Panc1 (cell line): ENCODE data around the gene MST1.

ENCODE experiments used
- POLR2AphosphoS5 ChIP-seq: IDR thresholded peaks from 2 replicates; pipeline ENCODE4 v1.6.1; 2012; ENCODE audit warnings: mild to moderate bottlenecking, low read depth, low read length, moderate library complexity
- SIN3A ChIP-seq: IDR thresholded peaks from 2 replicates; pipeline ENCODE4 v1.6.1; 2012; ENCODE audit warnings: low read depth, mild to moderate bottlenecking, low read length, moderate library complexity, borderline replicate concordance; ENCODE audit not compliant: insufficient read depth
- TCF7L2 ChIP-seq: IDR thresholded peaks from 2 replicates; pipeline ENCODE4 v1.6.1; 2011; ENCODE audit warnings: mild to moderate bottlenecking, low read depth, low read length, inconsistent platforms
- TF ChIP-seq, protein P1 (sequence below): fragments of 450-650 bp; IDR thresholded peaks from 2 replicates; pipeline ENCODE4 v1.5.1; 2017; ENCODE audit warnings: mild to moderate bottlenecking
- TF ChIP-seq, protein P2 (sequence below), 2 experiments: IDR thresholded peaks; 2 replicates each; pipeline ENCODE4 v1.6.1; 2011 to 2012; ENCODE audit warnings: low read depth in 2 of 2, control low read depth in 1 of 2, low read length in 1 of 2, mild to moderate bottlenecking in 1 of 2, moderate library complexity in 1 of 2; ENCODE audit not compliant: insufficient read depth in 1 of 2

DNA sequence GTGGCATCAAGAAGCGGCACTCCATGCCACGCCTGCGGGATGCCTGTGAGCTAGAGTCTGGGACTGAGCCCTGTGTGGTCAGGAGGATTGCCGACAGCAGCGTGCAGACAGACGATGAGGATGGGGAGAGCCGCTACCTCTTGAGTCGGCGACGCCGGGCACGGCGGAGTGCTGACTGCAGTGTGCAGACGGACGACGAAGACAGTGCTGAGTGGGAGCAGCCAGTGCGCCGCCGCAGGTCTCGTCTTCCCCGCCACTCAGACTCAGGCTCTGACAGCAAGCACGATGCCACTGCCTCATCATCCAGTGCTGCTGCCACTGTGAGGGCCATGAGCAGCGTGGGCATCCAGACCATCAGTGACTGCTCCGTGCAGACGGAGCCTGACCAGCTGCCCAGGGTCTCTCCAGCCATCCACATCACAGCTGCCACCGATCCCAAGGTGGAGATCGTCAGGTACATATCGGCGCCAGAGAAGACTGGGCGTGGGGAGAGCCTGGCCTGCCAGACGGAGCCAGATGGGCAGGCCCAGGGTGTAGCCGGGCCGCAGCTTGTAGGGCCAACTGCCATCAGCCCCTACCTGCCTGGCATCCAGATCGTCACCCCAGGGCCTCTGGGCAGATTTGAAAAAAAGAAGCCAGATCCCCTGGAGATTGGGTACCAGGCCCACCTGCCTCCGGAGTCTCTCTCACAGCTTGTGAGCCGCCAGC lies 31.9 kb downstream of the MST1 start:
- TF ChIP-seq, protein P1, sequence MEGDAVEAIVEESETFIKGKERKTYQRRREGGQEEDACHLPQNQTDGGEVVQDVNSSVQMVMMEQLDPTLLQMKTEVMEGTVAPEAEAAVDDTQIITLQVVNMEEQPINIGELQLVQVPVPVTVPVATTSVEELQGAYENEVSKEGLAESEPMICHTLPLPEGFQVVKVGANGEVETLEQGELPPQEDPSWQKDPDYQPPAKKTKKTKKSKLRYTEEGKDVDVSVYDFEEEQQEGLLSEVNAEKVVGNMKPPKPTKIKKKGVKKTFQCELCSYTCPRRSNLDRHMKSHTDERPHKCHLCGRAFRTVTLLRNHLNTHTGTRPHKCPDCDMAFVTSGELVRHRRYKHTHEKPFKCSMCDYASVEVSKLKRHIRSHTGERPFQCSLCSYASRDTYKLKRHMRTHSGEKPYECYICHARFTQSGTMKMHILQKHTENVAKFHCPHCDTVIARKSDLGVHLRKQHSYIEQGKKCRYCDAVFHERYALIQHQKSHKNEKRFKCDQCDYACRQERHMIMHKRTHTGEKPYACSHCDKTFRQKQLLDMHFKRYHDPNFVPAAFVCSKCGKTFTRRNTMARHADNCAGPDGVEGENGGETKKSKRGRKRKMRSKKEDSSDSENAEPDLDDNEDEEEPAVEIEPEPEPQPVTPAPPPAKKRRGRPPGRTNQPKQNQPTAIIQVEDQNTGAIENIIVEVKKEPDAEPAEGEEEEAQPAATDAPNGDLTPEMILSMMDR, result no peak
- TF ChIP-seq POLR2AphosphoS5 (no peak), SIN3A (no peak), TCF7L2 (no peak)
- TF ChIP-seq, protein P2, sequence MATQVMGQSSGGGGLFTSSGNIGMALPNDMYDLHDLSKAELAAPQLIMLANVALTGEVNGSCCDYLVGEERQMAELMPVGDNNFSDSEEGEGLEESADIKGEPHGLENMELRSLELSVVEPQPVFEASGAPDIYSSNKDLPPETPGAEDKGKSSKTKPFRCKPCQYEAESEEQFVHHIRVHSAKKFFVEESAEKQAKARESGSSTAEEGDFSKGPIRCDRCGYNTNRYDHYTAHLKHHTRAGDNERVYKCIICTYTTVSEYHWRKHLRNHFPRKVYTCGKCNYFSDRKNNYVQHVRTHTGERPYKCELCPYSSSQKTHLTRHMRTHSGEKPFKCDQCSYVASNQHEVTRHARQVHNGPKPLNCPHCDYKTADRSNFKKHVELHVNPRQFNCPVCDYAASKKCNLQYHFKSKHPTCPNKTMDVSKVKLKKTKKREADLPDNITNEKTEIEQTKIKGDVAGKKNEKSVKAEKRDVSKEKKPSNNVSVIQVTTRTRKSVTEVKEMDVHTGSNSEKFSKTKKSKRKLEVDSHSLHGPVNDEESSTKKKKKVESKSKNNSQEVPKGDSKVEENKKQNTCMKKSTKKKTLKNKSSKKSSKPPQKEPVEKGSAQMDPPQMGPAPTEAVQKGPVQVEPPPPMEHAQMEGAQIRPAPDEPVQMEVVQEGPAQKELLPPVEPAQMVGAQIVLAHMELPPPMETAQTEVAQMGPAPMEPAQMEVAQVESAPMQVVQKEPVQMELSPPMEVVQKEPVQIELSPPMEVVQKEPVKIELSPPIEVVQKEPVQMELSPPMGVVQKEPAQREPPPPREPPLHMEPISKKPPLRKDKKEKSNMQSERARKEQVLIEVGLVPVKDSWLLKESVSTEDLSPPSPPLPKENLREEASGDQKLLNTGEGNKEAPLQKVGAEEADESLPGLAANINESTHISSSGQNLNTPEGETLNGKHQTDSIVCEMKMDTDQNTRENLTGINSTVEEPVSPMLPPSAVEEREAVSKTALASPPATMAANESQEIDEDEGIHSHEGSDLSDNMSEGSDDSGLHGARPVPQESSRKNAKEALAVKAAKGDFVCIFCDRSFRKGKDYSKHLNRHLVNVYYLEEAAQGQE (IDR thresholded peaks at IDR 0.05; ENCODE audit: insufficient read depth in 1 of 2, low read depth in 2 of 2, low read length in 1 of 2), result no peak
